Smooth muscle cell (in vitro differentiated cells): Measurements from ENCODE around the gene KLF6. TPM values are rescaled to one million over a fixed set of nuclear protein-coding genes. Genes with fewer than 3 reads are reported as not detected.

Experiments
- DNase-seq: peaks from one replicate; lab custom pipeline; 2025; ENCODE audit not compliant: unreplicated experiment; lab: John Stamatoyannopoulos, UW
- H2AFZ ChIP-seq: fragments of 200-600 bp; sonication (generic); 2 replicates; pipeline ENCODE4 v1.6.0; 2016; ENCODE audit warnings: antibody characterized with exemption, low read depth, mild to moderate bottlenecking
- H3F3A ChIP-seq: fragments of 200-600 bp; sonication (generic); 2 replicates; pipeline ENCODE4 v1.6.0; 2017; ENCODE audit warnings: antibody characterized with exemption, low read depth
- H3K27ac ChIP-seq: fragments of 200-600 bp; sonication (generic); 2 replicates; pipeline ENCODE4 v1.5.1; 2016; ENCODE audit warnings: low read depth, mild to moderate bottlenecking
- H3K27me3 ChIP-seq: fragments of 200-600 bp; sonication (generic); 2 replicates; pipeline ENCODE4 v1.6.1; 2016; ENCODE audit warnings: low read depth, mild to moderate bottlenecking
- H3K36me3 ChIP-seq: fragments of 200-600 bp; sonication (generic); 2 replicates; pipeline ENCODE4 v1.5.1; 2016; ENCODE audit warnings: low read depth
- H3K4me1 ChIP-seq: fragments of 200-600 bp; sonication (generic); 2 replicates; pipeline ENCODE4 v1.5.1; 2016; ENCODE audit warnings: low read depth
- H3K4me2 ChIP-seq: fragments of 200-600 bp; sonication (generic); 2 replicates; pipeline ENCODE4 v1.6.0; 2016; ENCODE audit warnings: mild to moderate bottlenecking
- H3K4me3 ChIP-seq: fragments of 200-600 bp; sonication (generic); 2 replicates; pipeline ENCODE4 v1.5.1; 2016; ENCODE audit warnings: mild to moderate bottlenecking
- H3K79me2 ChIP-seq: fragments of 200-600 bp; sonication (generic); 2 replicates; pipeline ENCODE4 v1.6.0; 2016; ENCODE audit warnings: low read depth, mild to moderate bottlenecking
- H3K9ac ChIP-seq: fragments of 200-600 bp; sonication (generic); 2 replicates; pipeline ENCODE4 v1.6.0; 2016; ENCODE audit warnings: low read depth
- H3K9me3 ChIP-seq: fragments of 200-600 bp; sonication (generic); replicated peaks from 2 replicates; pipeline ENCODE4 v1.5.1; 2016; ENCODE audit warnings: low read depth
- H4K20me1 ChIP-seq: fragments of 200-600 bp; sonication (generic); 2 replicates; pipeline ENCODE4 v1.6.0; 2016; ENCODE audit warnings: low read depth
- WGBS: methylation state at CpG from one replicate; pipeline ENCODE4 v1.1.7; 2016; ENCODE audit warnings: low lambda C conversion rate; 5-methylcytosine and 5-hydroxymethylcytosine counted together
- polyA plus RNA-seq: library from polyadenylated mRNA; unstranded; fragments of >200 nt; fragmentation: Nextera tagmentation; extraction: Ambion mirVana; gene quantifications from 2 replicates; pipeline ENCODE4 v1.2.1, GENCODE V29; 2016
- total RNA-seq: library from RNA; depleted of rRNA; stranded (reverse); fragments of >200 nt; gene quantifications from 2 replicates; pipeline ENCODE4 v1.2.3, GENCODE V29; 2014
- TF ChIP-seq, protein P1 (sequence below): fragments of 200-600 bp; sonication (generic); IDR thresholded peaks from 2 replicates; pipeline ENCODE4 v1.5.1; 2017; ENCODE audit warnings: borderline replicate concordance, mild to moderate bottlenecking, antibody characterized with exemption; ENCODE audit not compliant: insufficient read depth, poor library complexity, severe bottlenecking

KLF6 gene
- total and polyA plus RNA-seq, 2 experiments from 2014 or later, result 198 to 519 TPM

DNA sequence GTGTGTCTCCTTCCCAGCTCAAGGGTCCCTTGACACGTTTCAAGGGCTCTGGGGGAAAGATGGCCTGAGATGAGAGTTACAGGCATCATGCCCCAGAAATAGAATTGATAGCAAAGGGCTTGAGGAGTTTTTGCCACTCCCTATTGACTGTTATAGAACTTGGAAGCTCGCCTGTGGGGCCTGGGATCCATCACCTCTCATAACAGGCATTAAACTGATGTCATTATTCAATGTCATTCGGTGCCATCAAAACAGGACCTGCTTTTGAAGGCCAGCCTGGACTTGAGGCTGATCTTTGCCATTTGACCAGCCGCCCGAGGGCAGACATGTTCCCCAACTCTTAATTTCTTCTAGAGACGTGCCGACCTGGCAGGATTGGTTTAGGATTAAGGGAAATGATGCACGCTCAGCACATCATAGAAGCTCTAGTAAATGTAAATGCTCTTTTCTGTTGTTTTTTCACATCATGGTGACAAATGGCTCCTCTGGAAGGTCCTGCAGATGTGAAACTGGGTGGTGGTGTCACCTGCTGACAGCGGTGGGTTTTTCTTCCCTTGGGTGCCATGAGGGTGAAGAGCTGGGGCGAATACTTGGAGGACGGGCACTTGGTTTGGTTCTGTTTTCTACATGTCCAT, 16.7 kb upstream of the KLF6 start:
- Histone ChIP-seq H3F3A (peaks cover 25% of the 10 kb centered on the region), H2AFZ (no peak overlapping the region), H3K4me2 (no peak overlapping the region), H3K9ac (no peak overlapping the region), H3K9me3 (no peaks in the 10 kb centered on the region), H3K4me3 (no peak overlapping the region), H4K20me1 (no peaks in the 10 kb centered on the region), H3K27ac (no peak overlapping the region), H3K4me1 (peaks cover 34% of the 10 kb centered on the region), H3K79me2 (no peaks in the 10 kb centered on the region), H3K27me3 (no peaks in the 10 kb centered on the region), H3K36me3 (no peaks in the 10 kb centered on the region)
- DNase-seq, result no peak
- WGBS, result 90% methylated on average over 11 of the region's 11 CpGs
- TF ChIP-seq, protein P1, sequence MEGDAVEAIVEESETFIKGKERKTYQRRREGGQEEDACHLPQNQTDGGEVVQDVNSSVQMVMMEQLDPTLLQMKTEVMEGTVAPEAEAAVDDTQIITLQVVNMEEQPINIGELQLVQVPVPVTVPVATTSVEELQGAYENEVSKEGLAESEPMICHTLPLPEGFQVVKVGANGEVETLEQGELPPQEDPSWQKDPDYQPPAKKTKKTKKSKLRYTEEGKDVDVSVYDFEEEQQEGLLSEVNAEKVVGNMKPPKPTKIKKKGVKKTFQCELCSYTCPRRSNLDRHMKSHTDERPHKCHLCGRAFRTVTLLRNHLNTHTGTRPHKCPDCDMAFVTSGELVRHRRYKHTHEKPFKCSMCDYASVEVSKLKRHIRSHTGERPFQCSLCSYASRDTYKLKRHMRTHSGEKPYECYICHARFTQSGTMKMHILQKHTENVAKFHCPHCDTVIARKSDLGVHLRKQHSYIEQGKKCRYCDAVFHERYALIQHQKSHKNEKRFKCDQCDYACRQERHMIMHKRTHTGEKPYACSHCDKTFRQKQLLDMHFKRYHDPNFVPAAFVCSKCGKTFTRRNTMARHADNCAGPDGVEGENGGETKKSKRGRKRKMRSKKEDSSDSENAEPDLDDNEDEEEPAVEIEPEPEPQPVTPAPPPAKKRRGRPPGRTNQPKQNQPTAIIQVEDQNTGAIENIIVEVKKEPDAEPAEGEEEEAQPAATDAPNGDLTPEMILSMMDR, result no peak

- H3K9me3 ChIP-seq, result no peaks in the 10 kb centered on the region
- H3K9ac ChIP-seq, result no peak overlapping the region
- H3K79me2 ChIP-seq, result no peaks in the 10 kb centered on the region
- H2AFZ ChIP-seq, result no peak overlapping the region
- H3K4me2 ChIP-seq, result no peak overlapping the region
- peaks cover 23% of the 10 kb centered on the region for H3K4me1 ChIP-seq
- TF ChIP-seq, protein P1, result no peak
- DNase-seq, result no peak
- WGBS, result 95% methylated on average over 5 of the region's 5 CpGs
- no peak overlapping the region for H3K4me3 ChIP-seq
- peaks cover 16% of the 10 kb centered on the region for H3F3A ChIP-seq
- no peak overlapping the region for H3K27ac ChIP-seq
- no peaks in the 10 kb centered on the region for H3K36me3 ChIP-seq
- H3K27me3 ChIP-seq, result no peaks in the 10 kb centered on the region
- H4K20me1 ChIP-seq, result no peaks in the 10 kb centered on the region
These were observed 15.6 kb upstream of the KLF6 start for GRCh38 chr10:3800586-3800985.

- TF ChIP-seq, protein P1, result no peak
These were observed 12.7 kb upstream of the KLF6 start for GRCh38 chr10:3797750-3798149.

GRCh38 chr10:3793553-3793952, 8.5 kb upstream of the KLF6 start:
- H2AFZ ChIP-seq, result no peak overlapping the region
- H3K4me1 ChIP-seq, result no peaks in the 10 kb centered on the region
- H3F3A ChIP-seq, result peaks cover 3% of the 10 kb centered on the region
- TF ChIP-seq, protein P1, result no peak
- WGBS, result 97% methylated on average over 3 of the region's 3 CpGs
- H3K4me3 ChIP-seq, result no peak overlapping the region
- H3K27me3 ChIP-seq, result no peaks in the 10 kb centered on the region
- H3K9ac ChIP-seq, result no peak overlapping the region
- no peak for DNase-seq
- no peaks in the 10 kb centered on the region for H4K20me1 ChIP-seq
- no peaks in the 10 kb centered on the region for H3K79me2 ChIP-seq
- peaks cover 4% of the 10 kb centered on the region for H3K9me3 ChIP-seq
- H3K27ac ChIP-seq, result no peak overlapping the region
- no peak overlapping the region for H3K4me2 ChIP-seq
- no peaks in the 10 kb centered on the region for H3K36me3 ChIP-seq

More at GRCh38 chr10:3797750-3798149, 12.7 kb upstream of the KLF6 start:
- Histone ChIP-seq H3K79me2 (no peaks in the 10 kb centered on the region), H3K4me2 (no peak overlapping the region), H3K36me3 (no peaks in the 10 kb centered on the region), H3K4me3 (no peak overlapping the region), H3K9ac (no peak overlapping the region), H4K20me1 (no peaks in the 10 kb centered on the region), H3K9me3 (peaks cover 4% of the 10 kb centered on the region), H2AFZ (no peak overlapping the region), H3K27ac (no peak overlapping the region), H3F3A (no peaks in the 10 kb centered on the region), H3K4me1 (no peaks in the 10 kb centered on the region), H3K27me3 (no peaks in the 10 kb centered on the region)
- DNase-seq, result no peak
- WGBS, result 50% methylated on average over 1 of the region's 1 CpG
